ENCODE results near the gene UMODL1.

The UMODL1 gene

DNA sequence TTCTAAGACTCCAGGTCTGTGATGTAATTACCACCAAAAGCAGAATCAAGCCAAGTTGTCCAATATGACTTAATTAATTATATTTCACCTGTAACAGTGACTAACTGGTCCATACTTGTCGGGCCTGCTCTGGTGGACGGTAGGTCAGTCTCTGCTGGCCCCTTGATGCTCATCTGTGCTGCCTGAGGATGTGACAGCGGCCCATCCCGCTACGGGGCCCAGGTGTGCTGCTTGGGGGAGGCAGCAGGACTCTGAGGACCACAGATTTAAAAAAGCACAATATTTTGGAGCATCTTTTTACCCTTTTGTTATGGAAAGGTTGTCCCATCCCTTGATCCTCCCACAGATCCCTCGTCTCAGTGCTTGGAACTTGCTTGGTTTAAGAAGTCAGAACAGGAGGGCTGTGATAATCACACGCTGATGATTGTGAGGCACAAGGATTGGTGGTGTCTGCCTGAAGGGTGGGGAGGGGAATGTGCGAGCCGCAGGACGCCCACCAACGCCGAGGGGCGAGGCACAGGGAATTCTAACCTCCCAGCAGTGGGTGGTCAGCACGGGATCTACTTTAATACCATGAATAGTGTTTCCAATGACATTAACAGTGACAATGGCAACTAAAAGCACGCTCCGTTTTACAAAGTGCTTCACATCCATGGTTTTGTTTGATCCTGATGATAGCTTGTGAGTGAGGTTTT is 27.8 kb upstream of the UMODL1 start:
- TF ChIP-seq GATA3 (IDR thresholded peaks at IDR 0.05; ENCODE audit: low read depth, low read length) = no peak
- no peak for TF ChIP-seq GATA2 (IDR thresholded peaks at IDR 0.05; ENCODE audit: low read depth, low read length)

GRCh38 chr21:42043961-42044360 is 27.2 kb upstream of the UMODL1 start:
- no peak for TF ChIP-seq GATA2 (IDR thresholded peaks at IDR 0.05; ENCODE audit: low read depth, low read length)
- no peak for TF ChIP-seq GATA3 (IDR thresholded peaks at IDR 0.05; ENCODE audit: low read depth, low read length)

GRCh38 chr21:42044871-42045495 is 26.1 kb upstream of the UMODL1 start:
- TF ChIP-seq GATA2 (IDR thresholded peaks at IDR 0.05; ENCODE audit: low read depth, low read length) (no peak), GATA3 (IDR thresholded peaks at IDR 0.05; ENCODE audit: low read depth, low read length) (no peak)

DNA sequence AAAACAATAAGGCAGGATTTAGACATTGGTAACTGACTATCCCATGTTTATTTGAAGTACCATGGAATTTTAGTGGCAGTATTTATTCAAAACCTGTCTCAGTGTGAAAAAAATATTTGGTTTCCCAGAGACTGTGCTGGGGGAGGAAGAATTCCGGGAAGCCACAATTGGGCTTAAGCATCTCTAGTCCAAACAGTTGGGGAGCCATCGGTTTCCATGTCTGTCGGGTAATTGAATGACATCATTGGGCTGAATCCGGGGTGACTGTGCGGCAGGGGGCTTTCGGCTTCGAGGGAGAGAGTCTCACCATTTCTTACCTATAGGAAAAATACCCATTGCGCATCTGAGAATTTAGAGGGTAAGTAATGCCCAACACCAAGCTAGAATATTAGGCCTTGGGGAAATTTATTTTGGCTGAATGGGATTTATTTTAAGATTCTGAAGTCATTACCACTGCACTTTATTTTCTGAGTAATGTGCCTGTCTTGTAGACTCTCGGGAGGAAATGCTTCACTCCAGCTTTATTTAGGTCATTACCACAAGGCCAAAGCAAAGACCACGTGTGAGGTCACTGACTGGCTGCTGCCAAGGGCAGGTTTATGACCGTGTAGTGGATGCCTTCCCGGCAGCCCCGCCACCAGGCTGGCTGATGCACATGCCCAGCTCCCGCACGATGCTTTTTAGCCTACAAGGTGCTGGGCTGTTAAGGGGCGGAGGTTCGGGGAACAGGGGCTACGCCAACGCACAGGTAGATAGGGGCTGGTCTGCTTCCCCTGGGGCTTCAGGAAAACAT is 23.1 kb upstream of the UMODL1 start:
- TF ChIP-seq GATA2 (IDR thresholded peaks at IDR 0.05; ENCODE audit: low read depth, low read length) = no peak
- TF ChIP-seq GATA3 (IDR thresholded peaks at IDR 0.05; ENCODE audit: low read depth, low read length) = no peak

DNA sequence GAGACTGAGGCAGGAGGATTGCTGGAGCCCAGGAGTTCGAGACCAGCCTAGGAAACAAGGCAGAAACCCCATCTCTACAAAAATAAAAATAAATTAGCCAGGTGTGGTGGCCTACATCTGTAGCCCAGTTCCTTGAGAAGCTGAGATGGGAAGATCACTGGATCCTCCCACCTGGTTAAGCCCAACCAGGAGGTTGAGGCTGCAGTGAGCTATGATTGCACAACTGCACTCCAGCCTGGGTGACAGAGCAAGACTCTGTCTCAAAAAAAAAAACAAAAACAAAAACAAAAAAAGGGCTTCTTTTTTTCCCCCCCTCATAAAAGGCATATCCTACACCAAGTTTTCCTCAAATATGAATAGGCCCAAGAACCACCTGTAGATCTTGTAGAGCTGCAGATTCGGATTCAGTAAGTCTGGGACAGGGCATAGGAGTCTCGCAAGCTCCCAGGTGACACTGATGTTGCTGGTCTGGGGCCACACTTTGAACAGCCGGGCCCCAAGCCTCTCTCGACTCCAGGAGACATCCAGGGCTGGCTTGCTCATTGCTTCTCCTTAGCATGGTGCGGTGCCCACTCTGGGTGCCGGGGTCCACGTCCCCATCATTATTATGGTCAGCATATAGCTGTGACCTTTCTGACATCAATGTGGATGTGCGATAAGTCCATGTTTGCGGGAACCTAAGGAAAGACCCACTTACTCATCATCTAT is 22.1 kb upstream of the UMODL1 start:
- TF ChIP-seq GATA3 (IDR thresholded peaks at IDR 0.05; ENCODE audit: low read depth, low read length) = no peak
- TF ChIP-seq GATA2 (IDR thresholded peaks at IDR 0.05; ENCODE audit: low read depth, low read length) = no peak

DNA sequence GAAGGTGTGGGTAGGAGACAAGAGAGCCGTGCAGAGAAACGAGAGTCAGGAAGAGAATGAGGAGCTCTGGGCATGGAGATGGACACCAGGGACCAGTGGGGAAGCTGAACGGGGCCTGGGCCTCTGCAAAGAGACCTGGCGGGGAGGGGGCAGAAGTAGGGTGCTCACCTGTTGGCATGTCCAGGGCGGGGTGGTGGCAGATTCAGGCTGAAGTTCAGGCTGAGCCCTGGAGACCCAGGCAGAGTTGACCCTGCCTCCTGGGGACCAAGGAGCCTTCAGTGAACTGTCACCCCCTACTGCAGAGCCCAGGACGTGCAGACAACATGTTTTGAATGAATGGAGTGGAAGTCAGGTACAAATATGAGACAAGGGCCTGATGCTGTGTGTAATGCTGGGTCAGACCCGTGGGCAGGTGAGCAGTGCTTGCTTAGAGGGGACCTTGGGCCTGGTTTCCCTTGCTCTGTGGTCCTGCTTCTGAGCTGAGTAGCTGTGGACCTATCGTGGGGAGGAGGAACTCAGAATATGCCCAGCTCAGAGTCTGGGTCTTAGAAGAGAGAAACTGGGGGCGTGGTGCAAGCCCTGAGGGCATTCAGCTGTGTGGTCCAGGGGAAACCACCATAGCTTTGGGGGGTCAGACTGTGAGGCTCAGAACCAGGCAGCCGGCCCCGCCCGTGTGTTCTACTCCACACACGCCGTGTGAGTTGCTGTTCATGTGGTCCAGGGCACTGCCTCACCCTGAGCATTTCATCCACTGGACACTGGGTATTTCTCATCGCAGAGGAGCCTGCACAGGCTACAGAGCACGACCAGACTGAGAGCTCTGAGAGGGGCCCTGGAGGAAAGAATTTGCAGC is 21.3 kb upstream of the UMODL1 start:
- no peak for TF ChIP-seq GATA3 (IDR thresholded peaks at IDR 0.05; ENCODE audit: low read depth, low read length)
- TF ChIP-seq GATA2 (IDR thresholded peaks at IDR 0.05; ENCODE audit: low read depth, low read length) = no peak

- TF ChIP-seq GATA3 (IDR thresholded peaks at IDR 0.05; ENCODE audit: low read depth, low read length) (no peak), GATA2 (IDR thresholded peaks at IDR 0.05; ENCODE audit: low read depth, low read length) (no peak)
Measured at GRCh38 chr21:42051788-42052187, 19.3 kb upstream of the UMODL1 start.

DNA sequence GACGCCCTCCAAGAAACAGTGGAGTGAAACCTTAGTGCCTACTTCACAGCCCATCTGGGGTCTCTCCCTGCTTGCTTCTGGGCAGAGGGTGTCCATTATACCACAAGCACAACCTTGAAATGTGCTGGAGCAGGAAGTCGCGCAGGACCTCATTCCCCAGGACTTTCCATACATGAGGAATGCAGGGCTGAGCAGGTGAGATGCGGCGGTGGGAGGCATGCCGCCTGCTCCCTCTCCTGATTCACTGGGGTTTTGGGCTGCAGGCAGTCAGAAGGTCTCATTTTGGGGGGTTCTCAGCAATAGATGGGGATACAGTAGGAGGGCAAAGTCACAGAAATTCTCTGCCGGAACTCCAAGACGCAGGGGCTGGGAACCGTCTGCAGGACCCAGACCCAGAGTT is 15.7 kb upstream of the UMODL1 start:
- no peak for TF ChIP-seq GATA3 (IDR thresholded peaks at IDR 0.05; ENCODE audit: low read depth, low read length)
- no peak for TF ChIP-seq GATA2 (IDR thresholded peaks at IDR 0.05; ENCODE audit: low read depth, low read length)

DNA sequence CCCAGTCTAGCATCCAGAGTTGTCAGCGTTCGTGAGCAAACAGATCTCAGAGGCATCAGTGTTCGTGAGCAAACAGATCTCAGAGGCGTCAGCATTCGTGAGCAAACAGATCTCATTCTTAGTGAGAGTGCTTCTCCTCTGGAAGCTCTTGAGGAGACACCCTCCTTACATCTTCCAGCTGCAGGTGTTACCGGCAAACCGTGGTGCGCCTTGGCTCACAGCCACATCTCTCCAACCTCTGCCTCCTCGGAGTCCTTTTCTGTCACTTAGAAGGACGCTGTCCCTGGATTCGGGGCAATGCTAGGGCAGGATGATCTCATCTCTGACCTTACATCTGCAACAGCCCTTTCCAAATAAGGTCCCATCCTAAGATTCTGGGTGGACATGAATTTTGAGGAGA is 14.6 kb upstream of the UMODL1 start:
- TF ChIP-seq GATA2 (IDR thresholded peaks at IDR 0.05; ENCODE audit: low read depth, low read length) (no peak), GATA3 (IDR thresholded peaks at IDR 0.05; ENCODE audit: low read depth, low read length) (no peak)

DNA sequence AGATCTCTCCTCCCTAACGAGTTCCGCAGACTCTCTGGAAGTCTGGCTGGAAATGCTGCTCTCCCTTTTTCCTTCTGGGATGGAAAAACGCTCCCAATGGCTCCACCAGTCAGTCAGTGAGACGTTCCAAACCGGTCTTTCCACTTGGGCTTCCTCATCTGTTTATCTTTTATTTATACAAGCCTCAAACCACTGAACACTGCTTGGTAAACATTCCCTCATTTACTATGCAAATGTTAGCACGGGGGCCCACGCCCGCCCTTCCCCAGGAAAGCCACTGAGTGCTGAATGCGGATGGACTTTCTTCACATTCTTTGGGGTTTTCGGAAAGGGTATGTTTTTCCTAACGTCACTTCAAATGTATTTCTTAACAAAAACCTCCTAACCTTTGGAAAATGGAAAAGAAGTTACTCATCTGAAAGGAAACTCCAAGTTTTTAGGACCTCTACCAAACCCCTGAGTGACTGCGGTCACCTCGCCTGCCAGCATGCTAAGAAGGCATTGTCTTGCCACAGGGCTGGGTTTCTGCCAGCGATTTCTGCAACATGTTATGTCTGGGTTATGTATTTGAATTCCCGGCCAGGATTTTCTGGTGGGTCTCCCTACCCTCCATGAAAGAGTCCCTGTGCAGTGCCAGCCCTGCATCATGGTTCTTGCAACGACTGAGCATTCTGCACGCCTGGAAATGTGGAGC is 14.0 kb upstream of the UMODL1 start:
- TF ChIP-seq GATA2 (IDR thresholded peaks at IDR 0.05; ENCODE audit: low read depth, low read length) (no peak), GATA3 (IDR thresholded peaks at IDR 0.05; ENCODE audit: low read depth, low read length) (no peak)

GRCh38 chr21:42057851-42058437 is 13.2 kb upstream of the UMODL1 start:
- TF ChIP-seq GATA2 (IDR thresholded peaks at IDR 0.05; ENCODE audit: low read depth, low read length) = no peak
- no peak for TF ChIP-seq GATA3 (IDR thresholded peaks at IDR 0.05; ENCODE audit: low read depth, low read length)

DNA sequence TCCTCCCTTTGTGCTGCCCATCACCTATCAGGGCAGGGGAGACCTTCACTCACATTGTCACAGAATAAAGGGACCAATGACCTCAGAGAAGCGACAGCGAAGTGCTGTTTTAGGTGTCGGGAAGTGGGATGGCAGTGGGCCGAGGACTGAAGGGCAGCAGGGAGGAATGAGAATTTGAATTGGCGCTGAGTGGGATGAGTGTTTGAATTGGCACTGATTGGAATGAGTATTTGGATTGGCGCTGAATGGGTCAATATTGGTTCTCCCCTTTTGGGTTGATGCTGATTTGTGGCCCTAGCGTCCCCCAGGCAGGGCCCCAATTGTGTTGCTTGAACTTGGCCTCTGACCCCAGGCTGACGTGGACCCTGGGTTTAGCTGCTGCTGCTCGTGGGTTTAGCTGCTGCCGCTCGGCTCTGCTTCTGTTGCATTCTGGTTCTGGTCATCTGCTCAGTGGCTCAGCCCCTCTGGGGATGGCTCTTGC is 12.4 kb upstream of the UMODL1 start:
- TF ChIP-seq GATA2 (IDR thresholded peaks at IDR 0.05; ENCODE audit: low read depth, low read length) = no peak
- no peak for TF ChIP-seq GATA3 (IDR thresholded peaks at IDR 0.05; ENCODE audit: low read depth, low read length)

Data from SH-SY5Y (cell line).